ENCODE results near the gene SYPL1.

The SYPL1 gene

GRCh38 chr7:106053109-106053508 lies 59.0 kb downstream of the SYPL1 start:
- Histone ChIP-seq H3K36me3 (ENCODE audit: insufficient read depth, low read length) (no peaks in the 10 kb centered on the region), H3K4me3 (no peak overlapping the region), H3K9ac (ENCODE audit: insufficient read length) (no peak overlapping the region), H3K27ac (no peak overlapping the region), H3K9me3 (ENCODE audit: low read depth, low read length) (no peaks in the 10 kb centered on the region)
- TF ChIP-seq POLR2AphosphoS5 (IDR thresholded peaks at IDR 0.05; ENCODE audit: borderline replicate concordance, low read depth, low read length) = no peak
- TF ChIP-seq EZH2 (IDR thresholded peaks at IDR 0.05) = no peak
- no peak for DNase-seq (ENCODE audit: low read depth, low spot score)

GRCh38 chr7:106052681-106053080 lies 59.4 kb downstream of the SYPL1 start:
- TF ChIP-seq FOXP2 (optimal IDR thresholded peaks at IDR 0.05; ENCODE audit: control extremely low read depth, extremely low read length, insufficient read depth) = no peak
- no peak for TF ChIP-seq POLR2AphosphoS5 (IDR thresholded peaks at IDR 0.05; ENCODE audit: borderline replicate concordance, low read depth, low read length)
- TF ChIP-seq EZH2 (IDR thresholded peaks at IDR 0.05) = no peak
- Histone ChIP-seq H3K9ac (ENCODE audit: insufficient read length) (no peak overlapping the region), H3K9me3 (ENCODE audit: low read depth, low read length) (no peaks in the 10 kb centered on the region), H3K4me3 (no peak overlapping the region), H3K27ac (no peak overlapping the region), H3K36me3 (ENCODE audit: insufficient read depth, low read length) (no peaks in the 10 kb centered on the region)
- no peak for DNase-seq (ENCODE audit: low read depth, low spot score)

DNA sequence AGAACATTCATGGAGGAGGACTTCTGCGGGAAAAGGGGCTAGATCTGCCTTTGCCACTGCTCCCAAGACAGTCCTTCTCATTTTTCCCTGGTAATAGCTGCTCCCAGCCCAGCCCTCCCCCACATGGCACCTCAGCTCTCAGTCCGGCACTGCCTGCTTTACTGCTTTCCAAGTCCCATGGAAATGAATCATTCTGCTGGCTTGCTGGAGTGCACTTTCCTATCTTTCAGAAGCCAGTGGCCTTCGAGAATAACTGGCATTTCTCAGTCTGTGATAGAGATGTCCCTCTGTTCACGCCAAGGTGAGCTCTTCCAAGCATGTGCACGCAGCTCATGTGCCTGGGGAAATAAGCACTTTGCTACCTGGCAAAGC lies 61.4 kb downstream of the SYPL1 start:
- H3K36me3 ChIP-seq (ENCODE audit: insufficient read depth, low read length) = no peaks in the 10 kb centered on the region
- no peak for DNase-seq (ENCODE audit: low read depth, low spot score)
- TF ChIP-seq FOXP2 (optimal IDR thresholded peaks at IDR 0.05; ENCODE audit: control extremely low read depth, extremely low read length, insufficient read depth) = no peak
- TF ChIP-seq POLR2AphosphoS5 (IDR thresholded peaks at IDR 0.05; ENCODE audit: borderline replicate concordance, low read depth, low read length) = no peak
- no peak for TF ChIP-seq EZH2 (IDR thresholded peaks at IDR 0.05)
- H3K9me3 ChIP-seq (ENCODE audit: low read depth, low read length) = no peaks in the 10 kb centered on the region
- no peak overlapping the region for H3K4me3 ChIP-seq
- no peak overlapping the region for H3K27ac ChIP-seq
- no peak overlapping the region for H3K9ac ChIP-seq (ENCODE audit: insufficient read length)

DNA sequence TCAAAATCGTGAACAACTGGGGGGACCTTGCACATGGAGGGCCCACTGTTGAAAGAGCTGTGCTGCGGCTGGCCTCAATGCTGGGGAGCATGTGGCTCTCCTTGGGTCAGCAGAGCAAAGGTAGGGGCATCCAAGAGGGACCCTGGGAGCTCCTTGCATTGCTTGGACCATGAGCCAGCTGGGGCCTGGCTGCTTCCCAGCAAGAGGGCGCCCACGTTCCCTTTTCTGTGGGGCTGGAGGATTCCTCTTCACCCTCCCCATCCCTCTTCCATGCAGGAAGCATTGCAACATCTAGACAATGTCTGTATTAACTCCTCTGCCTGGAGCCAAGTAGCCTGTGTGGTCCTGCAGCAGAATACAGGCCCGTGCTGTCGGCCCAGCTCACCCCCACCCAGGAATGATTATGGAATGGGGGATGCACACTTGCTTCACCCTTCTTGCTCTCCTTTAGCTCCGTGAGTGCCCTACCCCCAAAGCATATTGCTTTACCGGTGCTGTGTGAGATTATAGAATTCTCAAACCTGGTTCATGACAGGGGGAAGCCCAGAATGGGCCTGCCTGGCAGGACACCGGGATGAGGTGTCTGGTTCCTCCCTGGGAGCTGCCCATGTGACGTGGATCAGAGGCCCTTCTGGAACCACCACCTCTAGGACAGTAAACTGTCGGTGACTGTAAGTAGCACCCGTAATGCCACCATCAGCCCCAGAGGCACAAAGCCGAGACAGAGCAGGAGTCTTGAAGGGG lies 61.9 kb downstream of the SYPL1 start:
- no peak for DNase-seq (ENCODE audit: low read depth, low spot score)
- TF ChIP-seq EZH2 (IDR thresholded peaks at IDR 0.05) (no peak), POLR2AphosphoS5 (IDR thresholded peaks at IDR 0.05; ENCODE audit: borderline replicate concordance, low read depth, low read length) (no peak), FOXP2 (optimal IDR thresholded peaks at IDR 0.05; ENCODE audit: control extremely low read depth, extremely low read length, insufficient read depth) (no peak)
- H3K27ac ChIP-seq = no peak overlapping the region
- H3K9me3 ChIP-seq (ENCODE audit: low read depth, low read length) = no peaks in the 10 kb centered on the region
- H3K36me3 ChIP-seq (ENCODE audit: insufficient read depth, low read length) = no peaks in the 10 kb centered on the region
- H3K4me3 ChIP-seq = peak overlapping the region; percentile 41; the same call in 1 of the 2 replicates
- no peak overlapping the region for H3K9ac ChIP-seq (ENCODE audit: insufficient read length)

DNA sequence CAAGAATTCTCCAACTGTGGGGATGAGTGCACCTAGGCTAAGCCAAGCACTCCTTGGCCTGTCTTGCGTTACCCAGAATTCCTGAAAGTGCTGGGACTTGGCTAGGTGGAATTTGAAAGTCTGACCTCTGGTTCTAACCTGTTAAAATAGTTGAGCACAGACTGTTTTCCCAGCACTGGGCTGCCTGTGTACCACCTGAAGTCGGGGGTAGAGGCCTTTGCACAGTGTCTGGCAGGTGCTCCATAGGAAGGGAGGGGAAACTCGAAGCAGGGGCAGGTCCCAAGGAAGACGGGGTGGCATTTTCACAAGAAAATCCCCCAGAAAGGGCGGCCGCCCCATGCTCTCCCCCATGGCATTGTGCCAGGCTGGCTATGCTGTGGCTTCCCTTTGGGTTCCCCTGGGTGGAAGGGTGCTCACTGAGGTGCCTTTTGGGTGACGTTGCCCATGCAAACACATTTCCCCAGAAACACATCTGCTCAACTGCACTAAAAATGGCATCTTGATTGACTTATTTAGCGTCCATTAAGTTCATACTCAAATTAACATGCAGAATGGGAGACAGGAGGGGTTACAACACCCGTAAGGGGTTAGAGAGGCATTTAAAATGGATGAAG lies 62.9 kb downstream of the SYPL1 start:
- H3K27ac ChIP-seq = no peak overlapping the region
- DNase-seq (ENCODE audit: low read depth, low spot score) = no peak

DNA sequence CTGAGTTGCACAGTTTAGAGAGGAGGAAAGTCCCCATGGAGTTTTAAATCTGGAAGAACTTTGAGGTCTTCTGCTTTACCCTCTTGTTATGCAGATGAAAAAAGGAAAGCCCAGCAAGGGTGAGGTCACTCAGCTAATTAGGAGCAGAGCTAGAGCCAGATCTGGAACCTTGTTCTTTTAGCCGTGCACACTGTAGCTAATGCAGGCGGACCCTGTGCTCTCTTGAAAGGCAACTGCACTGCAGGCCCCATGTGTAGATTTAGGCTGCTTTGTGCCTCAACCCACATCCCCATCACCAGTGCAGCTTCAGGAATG lies 63.4 kb downstream of the SYPL1 start:
- H3K27ac ChIP-seq = no peak overlapping the region
- no peak for TF ChIP-seq FOXP2 (optimal IDR thresholded peaks at IDR 0.05; ENCODE audit: control extremely low read depth, extremely low read length, insufficient read depth)
- no peak for TF ChIP-seq POLR2AphosphoS5 (IDR thresholded peaks at IDR 0.05; ENCODE audit: borderline replicate concordance, low read depth, low read length)
- no peak for TF ChIP-seq EZH2 (IDR thresholded peaks at IDR 0.05)
- no peak for DNase-seq (ENCODE audit: low read depth, low spot score)
- H3K36me3 ChIP-seq (ENCODE audit: insufficient read depth, low read length) = no peaks in the 10 kb centered on the region
- H3K4me3 ChIP-seq = no peak overlapping the region
- no peak overlapping the region for H3K9ac ChIP-seq (ENCODE audit: insufficient read length)
- no peaks in the 10 kb centered on the region for H3K9me3 ChIP-seq (ENCODE audit: low read depth, low read length)

More for the DNA sequence above, 62.9 kb downstream of the SYPL1 start:
- H3K9ac ChIP-seq (ENCODE audit: insufficient read length) = no peak overlapping the region
- TF ChIP-seq FOXP2 (optimal IDR thresholded peaks at IDR 0.05; ENCODE audit: control extremely low read depth, extremely low read length, insufficient read depth) (no peak), EZH2 (IDR thresholded peaks at IDR 0.05) (no peak), POLR2AphosphoS5 (IDR thresholded peaks at IDR 0.05; ENCODE audit: borderline replicate concordance, low read depth, low read length) (no peak)
- H3K4me3 ChIP-seq = no peak overlapping the region
- no peaks in the 10 kb centered on the region for H3K9me3 ChIP-seq (ENCODE audit: low read depth, low read length)
- no peaks in the 10 kb centered on the region for H3K36me3 ChIP-seq (ENCODE audit: insufficient read depth, low read length)

- H3K36me3 ChIP-seq (ENCODE audit: insufficient read depth, low read length) = no peaks in the 10 kb centered on the region
Observed at GRCh38 chr7:106047818-106048705, 64.0 kb downstream of the SYPL1 start.

DNA sequence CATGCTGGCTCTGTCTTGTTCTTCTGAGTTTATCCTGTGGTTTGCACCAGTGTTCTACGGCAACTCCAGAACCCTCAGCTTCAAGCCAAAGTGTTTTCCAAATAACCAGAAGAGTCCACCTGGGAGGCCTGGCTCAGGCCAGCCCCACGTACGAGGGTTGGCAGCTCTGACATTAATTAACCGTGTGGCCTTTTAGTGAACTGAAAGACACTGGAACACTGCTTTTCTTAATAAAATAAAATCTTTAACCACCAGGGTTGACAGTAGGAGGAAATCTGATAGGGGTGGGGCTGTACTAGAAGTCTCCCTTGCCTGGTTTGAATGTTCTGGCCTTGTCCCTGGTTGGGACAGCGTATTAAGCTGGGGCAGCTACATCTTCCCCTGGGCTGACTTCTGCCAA lies 64.9 kb downstream of the SYPL1 start:
- H3K36me3 ChIP-seq (ENCODE audit: insufficient read depth, low read length) = no peaks in the 10 kb centered on the region
- DNase-seq (ENCODE audit: low read depth, low spot score) = no peak
- H3K9ac ChIP-seq (ENCODE audit: insufficient read length) = peak overlapping the region; percentile 32
- no peaks in the 10 kb centered on the region for H3K9me3 ChIP-seq (ENCODE audit: low read depth, low read length)
- TF ChIP-seq POLR2AphosphoS5 (IDR thresholded peaks at IDR 0.05; ENCODE audit: borderline replicate concordance, low read depth, low read length) (no peak), EZH2 (IDR thresholded peaks at IDR 0.05) (no peak), FOXP2 (optimal IDR thresholded peaks at IDR 0.05; ENCODE audit: control extremely low read depth, extremely low read length, insufficient read depth) (no peak)
- H3K4me3 ChIP-seq = no peak overlapping the region
- no peak overlapping the region for H3K27ac ChIP-seq

More at GRCh38 chr7:106047818-106048705, 64.0 kb downstream of the SYPL1 start:
- H3K9me3 ChIP-seq (ENCODE audit: low read depth, low read length) = no peaks in the 10 kb centered on the region
- no peak overlapping the region for H3K4me3 ChIP-seq
- no peak for DNase-seq (ENCODE audit: low read depth, low spot score)
- H3K9ac ChIP-seq (ENCODE audit: insufficient read length) = no peak overlapping the region
- TF ChIP-seq EZH2 (IDR thresholded peaks at IDR 0.05) = no peak
- no peak overlapping the region for H3K27ac ChIP-seq
